Prostate gland (tissue), 2 donors: ENCODE results near the gene ARIH1. TPM values are rescaled to one million over a fixed set of nuclear protein-coding genes. Genes with fewer than 3 reads are reported as not detected.

Experiments
- DNase-seq: peaks from one replicate; pipeline ENCODE4 v3.0.0-alpha.2; 2019; ENCODE audit warnings: low spot score
- H3K27ac ChIP-seq, 2 donors: fragments of 200-600 bp; sonication (generic); 2 replicates each; pipeline ENCODE4 v1.5.1; 2017 to 2019
- H3K27me3 ChIP-seq: fragments of 200-600 bp; sonication (generic); replicated peaks from 2 replicates; pipeline ENCODE4 v1.5.1; 2019; ENCODE audit not compliant: insufficient read depth
- H3K36me3 ChIP-seq, 2 donors: fragments of 200-600 bp; sonication (generic); 1 replicate in 1 of 2; 2 replicates in 1 of 2; pipeline versions ENCODE4 v1.5.1 to v1.8.1; 2017 to 2019
- H3K4me1 ChIP-seq: fragments of 200-600 bp; sonication (generic); replicated peaks from 2 replicates; pipeline ENCODE4 v1.5.1; 2019
- H3K4me3 ChIP-seq, 2 donors: fragments of 200-600 bp; sonication (generic); 2 replicates each; pipeline ENCODE4 v1.5.1; 2017 to 2019
- H3K9me3 ChIP-seq: fragments of 200-600 bp; sonication (generic); 2 replicates; pipeline ENCODE4 v1.5.1; 2017
- POLR2A ChIP-seq: fragments of 450-650 bp; IDR thresholded peaks from one replicate; pipeline ENCODE4 v1.6.1; 2016; ENCODE audit warnings: antibody characterized with exemption, mild to moderate bottlenecking
- POLR2AphosphoS5 ChIP-seq: sonication (generic); formaldehyde crosslinking; IDR thresholded peaks from one replicate; pipeline ENCODE4 v1.6.1; 2017; ENCODE audit warnings: antibody characterized with exemption
- WGBS: methylation state at CpG from one replicate; pipeline ENCODE4 v1.1.5; 2018; 5-methylcytosine and 5-hydroxymethylcytosine counted together
- intact Hi-C: fragments of 100-400 bp; cut with DNase I; formaldehyde crosslinking; loops from one replicate; pipeline ENCODE4 v1.14.2; 2022
- total RNA-seq, 2 donors: library from RNA; depleted of rRNA; stranded (reverse); fragments of >200 nt; gene quantifications; one replicate each; pipeline ENCODE4 v1.1.0, GENCODE V29; 2016
- TF ChIP-seq, protein P1 (sequence below), 4 experiments: fragments of 200-600 bp in 2 of 4; fragments of 450-650 bp in 2 of 4; sonication (generic) in 2 of 4; IDR thresholded peaks; 1 replicate in 3 of 4; 2 replicates in 1 of 4; pipeline ENCODE4 v1.5.1; 2016 to 2019; ENCODE audit warnings: antibody characterized with exemption in 4 of 4, mild to moderate bottlenecking in 2 of 4, moderate library complexity in 2 of 4

The ARIH1 gene
- total RNA-seq, 2 donors from 2014 or later = 35.7 to 38.7 TPM

DNA sequence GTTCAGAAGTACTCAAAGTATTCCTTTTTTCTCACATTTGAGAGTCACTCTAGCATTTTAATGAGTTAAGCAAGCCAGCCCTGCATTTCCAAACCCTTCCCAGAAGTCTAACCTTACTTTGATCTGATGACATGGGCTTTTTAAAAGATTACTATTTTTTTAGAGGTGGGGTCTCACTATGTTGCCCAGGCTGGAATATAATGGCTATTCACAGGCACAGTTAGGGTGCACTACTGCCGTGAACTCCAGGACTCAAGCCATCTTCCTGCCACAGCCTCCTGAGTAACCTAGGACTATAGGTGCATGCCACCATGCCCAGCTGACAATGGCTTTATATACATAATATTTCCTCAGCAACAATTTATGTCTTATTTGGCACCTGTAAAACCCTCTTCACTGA lies 116.3 kb downstream of the ARIH1 start:
- Histone ChIP-seq H3K9me3 (no peaks in the 10 kb centered on the region), H3K27me3 (no peaks in the 10 kb centered on the region), H3K27ac (no peak overlapping the region), H3K4me3 (no peak overlapping the region), H3K36me3 (no peaks in the 10 kb centered on the region), H3K4me1 (no peaks in the 10 kb centered on the region)
- intact Hi-C loops = no loop called here
- TF ChIP-seq, protein P1, sequence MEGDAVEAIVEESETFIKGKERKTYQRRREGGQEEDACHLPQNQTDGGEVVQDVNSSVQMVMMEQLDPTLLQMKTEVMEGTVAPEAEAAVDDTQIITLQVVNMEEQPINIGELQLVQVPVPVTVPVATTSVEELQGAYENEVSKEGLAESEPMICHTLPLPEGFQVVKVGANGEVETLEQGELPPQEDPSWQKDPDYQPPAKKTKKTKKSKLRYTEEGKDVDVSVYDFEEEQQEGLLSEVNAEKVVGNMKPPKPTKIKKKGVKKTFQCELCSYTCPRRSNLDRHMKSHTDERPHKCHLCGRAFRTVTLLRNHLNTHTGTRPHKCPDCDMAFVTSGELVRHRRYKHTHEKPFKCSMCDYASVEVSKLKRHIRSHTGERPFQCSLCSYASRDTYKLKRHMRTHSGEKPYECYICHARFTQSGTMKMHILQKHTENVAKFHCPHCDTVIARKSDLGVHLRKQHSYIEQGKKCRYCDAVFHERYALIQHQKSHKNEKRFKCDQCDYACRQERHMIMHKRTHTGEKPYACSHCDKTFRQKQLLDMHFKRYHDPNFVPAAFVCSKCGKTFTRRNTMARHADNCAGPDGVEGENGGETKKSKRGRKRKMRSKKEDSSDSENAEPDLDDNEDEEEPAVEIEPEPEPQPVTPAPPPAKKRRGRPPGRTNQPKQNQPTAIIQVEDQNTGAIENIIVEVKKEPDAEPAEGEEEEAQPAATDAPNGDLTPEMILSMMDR (IDR thresholded peaks at IDR 0.05) = no peak
- TF ChIP-seq POLR2A = no peak
- TF ChIP-seq POLR2AphosphoS5 = no peak
- 91% methylated on average over 1 of the region's 1 CpG for WGBS
- DNase-seq = no peak

DNA sequence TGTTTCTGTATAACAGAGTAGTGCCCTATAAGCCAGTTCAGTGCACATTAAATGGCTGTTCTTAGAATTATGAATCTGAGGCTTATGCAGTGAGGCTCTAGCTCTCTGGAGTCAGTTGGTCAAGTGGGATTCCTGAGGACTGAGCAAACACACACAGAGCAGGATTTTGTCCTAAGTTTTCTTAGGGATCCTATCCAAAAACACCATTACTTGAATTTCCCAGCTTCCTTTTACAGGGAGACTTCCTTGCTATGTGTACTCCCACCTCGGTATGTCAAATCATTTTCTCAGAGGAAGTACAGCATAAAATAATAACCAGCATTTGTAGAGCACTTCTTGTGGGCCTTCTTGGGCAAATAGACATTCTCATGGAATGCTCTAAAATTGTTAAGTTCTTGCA lies 117.2 kb downstream of the ARIH1 start:
- no peak for DNase-seq
- Histone ChIP-seq H3K27ac (no peak overlapping the region), H3K36me3 (no peaks in the 10 kb centered on the region), H3K4me3 (no peak overlapping the region), H3K27me3 (no peaks in the 10 kb centered on the region), H3K4me1 (no peaks in the 10 kb centered on the region), H3K9me3 (no peaks in the 10 kb centered on the region)
- WGBS = 23% methylated on average over 1 of the region's 1 CpG
- intact Hi-C loops = no loop called here
- TF ChIP-seq POLR2AphosphoS5 = no peak
- TF ChIP-seq, protein P1 (IDR thresholded peaks at IDR 0.05) = no peak
- TF ChIP-seq POLR2A = no peak

DNA sequence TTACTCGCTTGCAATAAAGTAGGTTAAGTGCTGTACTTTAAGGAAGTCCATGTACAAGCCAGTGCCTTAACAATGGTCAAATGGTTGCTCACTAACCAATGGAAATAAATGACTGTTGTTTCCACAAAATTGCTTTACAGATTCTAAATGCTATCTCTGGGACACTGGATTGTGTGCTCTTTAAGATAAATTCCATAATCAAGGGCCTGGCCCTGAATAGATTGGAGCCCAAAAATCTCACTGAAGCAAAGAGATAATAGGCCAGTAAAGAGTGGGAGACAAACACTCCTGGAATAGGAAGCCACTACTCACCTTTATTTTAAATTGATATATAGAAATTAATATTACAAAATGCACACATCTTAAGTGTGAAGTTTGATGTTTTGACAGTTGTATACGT lies 118.0 kb downstream of the ARIH1 start:
- H3K36me3 ChIP-seq = no peaks in the 10 kb centered on the region
- intact Hi-C loops = no loop called here
- TF ChIP-seq POLR2A = no peak
- no peak for TF ChIP-seq POLR2AphosphoS5
- TF ChIP-seq, protein P1 (IDR thresholded peaks at IDR 0.05) = no peak
- H3K4me3 ChIP-seq = no peak overlapping the region
- DNase-seq = no peak
- no peaks in the 10 kb centered on the region for H3K27me3 ChIP-seq
- WGBS = 80% methylated on average over 2 of the region's 2 CpGs
- no peaks in the 10 kb centered on the region for H3K9me3 ChIP-seq
- no peak overlapping the region for H3K27ac ChIP-seq
- H3K4me1 ChIP-seq = no peaks in the 10 kb centered on the region

DNA sequence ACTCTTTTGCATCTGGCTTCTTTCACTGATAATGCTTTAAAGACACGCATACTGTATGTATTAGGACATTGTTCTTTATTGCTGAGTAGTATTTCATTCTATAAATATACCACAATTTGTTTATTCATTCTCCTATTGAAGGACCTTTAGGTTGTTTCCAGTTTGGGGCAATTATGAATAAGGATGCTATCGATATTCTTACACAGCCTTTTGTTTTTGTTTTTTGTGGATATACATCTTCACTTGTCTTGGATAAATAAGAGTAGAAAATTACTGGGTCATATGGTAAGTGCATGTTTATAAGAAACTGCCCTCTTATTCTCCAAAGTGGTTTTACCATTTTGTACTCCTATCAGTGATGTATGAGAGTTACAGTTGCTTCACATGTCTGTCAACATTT lies 118.5 kb downstream of the ARIH1 start:
- no peak overlapping the region for H3K4me3 ChIP-seq
- no peak overlapping the region for H3K27ac ChIP-seq
- H3K9me3 ChIP-seq = no peaks in the 10 kb centered on the region
- H3K4me1 ChIP-seq = no peaks in the 10 kb centered on the region
- no peaks in the 10 kb centered on the region for H3K36me3 ChIP-seq
- no peaks in the 10 kb centered on the region for H3K27me3 ChIP-seq
- DNase-seq = no peak
- 95% methylated on average over 2 of the region's 2 CpGs for WGBS
- TF ChIP-seq, protein P1 (IDR thresholded peaks at IDR 0.05) = no peak
- intact Hi-C loops = no loop called here

DNA sequence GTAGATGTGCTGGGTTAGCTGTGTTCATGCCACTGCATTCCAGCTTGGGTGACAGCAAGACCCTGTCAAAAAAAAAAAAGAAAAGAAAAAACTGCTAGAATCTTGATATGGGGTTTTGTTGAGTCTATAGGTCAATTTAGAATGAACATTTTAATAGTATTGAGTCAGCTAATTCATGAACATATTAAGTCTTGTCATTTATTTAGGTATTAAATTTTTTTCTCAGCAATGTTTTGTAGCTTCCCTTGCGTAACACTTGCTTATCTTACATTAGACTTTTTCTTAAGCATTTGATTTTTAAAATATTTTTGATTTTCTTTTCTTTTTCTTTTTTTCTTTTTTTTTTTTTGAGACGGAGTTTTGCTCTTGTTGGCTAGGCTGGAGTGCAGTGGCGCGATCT lies 119.7 kb downstream of the ARIH1 start:
- H3K27ac ChIP-seq = no peak overlapping the region
- no peaks in the 10 kb centered on the region for H3K4me1 ChIP-seq
- WGBS = 94% methylated on average over 4 of the region's 4 CpGs
- H3K27me3 ChIP-seq = no peaks in the 10 kb centered on the region
- no peak overlapping the region for H3K4me3 ChIP-seq
- TF ChIP-seq, protein P1 (IDR thresholded peaks at IDR 0.05) = no peak
- TF ChIP-seq POLR2AphosphoS5 (no peak), POLR2A (no peak)
- no peak for DNase-seq
- H3K9me3 ChIP-seq = no peaks in the 10 kb centered on the region
- no peaks in the 10 kb centered on the region for H3K36me3 ChIP-seq
- intact Hi-C loops = no loop called here
